Right ventricle myocardium superior (tissue), 1 donor: ENCODE data around the gene TPRX2. TPM values are rescaled to one million over a fixed set of nuclear protein-coding genes. Genes with fewer than 3 reads are reported as not detected.
"Not testable (repeated sequence)": the region's sequence is repeated elsewhere in the genome, so short reads cannot be mapped to it uniquely, and the experiment has no call there.

Experiments used
- ATAC-seq: fragments of 200-7000 bp; cut with Tn5 transposase; one replicate; pipeline ENCODE4 v1.9.1; 2020; ENCODE audit warnings: mild to moderate bottlenecking; ENCODE audit not compliant: poor library complexity
- DNase-seq: peaks from one replicate; pipeline ENCODE4 v3.0.0-alpha.2; 2020
- intact Hi-C: fragments of 100-400 bp; cut with DNase I; formaldehyde crosslinking; loops from one replicate; pipeline ENCODE4 v1.11.2; 2022
- long read RNA-seq: library from polyadenylated mRNA; unstranded; transcript quantifications from one replicate; pipeline ENCODE4 v2.0.0, GENCODE V29; 2021
- total RNA-seq: library from RNA; stranded (reverse); fragmentation: NEBNext Ultra II Directional; extraction: Animal tissue kit (Norgen Biotek cat#: 25700); gene quantifications from one replicate; pipeline ENCODE4 v1.2.1, GENCODE V29; 2021
- donor health status: DM: no; HTN: yes; CAD: no; lungs with severe emphysema.

Gene TPRX2, protein sequence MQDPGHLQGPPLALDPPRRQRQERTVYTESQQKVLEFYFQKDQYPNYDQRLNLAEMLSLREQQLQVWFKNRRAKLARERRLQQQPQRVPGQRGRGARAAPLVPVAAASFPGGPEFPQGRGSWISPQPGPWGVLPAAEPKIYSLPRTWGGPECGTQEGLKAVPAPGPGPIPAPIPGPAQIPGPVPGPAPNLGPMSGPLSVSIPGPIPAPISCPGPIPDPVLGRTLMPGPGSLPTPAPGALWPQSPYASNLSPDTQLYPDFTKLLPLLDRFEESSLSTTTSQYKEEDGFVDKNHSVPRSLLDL
- total RNA-seq: not detected
- long read RNA-seq: 0 reads

- ATAC-seq, DNase-seq, intact Hi-C loops: not testable (repeated sequence)
Observed at GRCh38 chr19:47858646-47859285, at the start of gene TPRX2. Gene TPRX2 (plus strand): TSS chr19:47859235. CDS start chr19:47859247, 12 bp downstream.

GRCh38 chr19:47813304-47813994 lies 45.6 kb upstream of the TPRX2 start:
- DNase-seq (peak; percentile 82), ATAC-seq (peak; percentile 72)
- intact Hi-C loops: no loop called here

DNA sequence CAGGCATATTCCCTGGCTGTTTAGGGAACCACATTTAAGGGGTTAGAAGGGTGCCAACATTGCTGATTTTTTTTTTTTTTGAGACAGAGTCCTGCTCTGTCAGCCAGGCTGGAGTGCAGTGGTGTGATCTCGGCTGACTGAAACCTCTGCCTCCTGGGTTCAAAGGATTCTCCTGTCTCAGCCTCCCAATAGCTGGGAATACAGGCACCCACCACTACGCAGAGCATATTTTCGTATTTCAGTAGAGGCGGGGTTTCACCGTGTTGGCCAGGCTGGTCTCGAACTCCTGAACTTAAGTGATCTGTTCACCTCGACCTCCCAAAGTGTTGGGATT lies 45.1 kb upstream of the TPRX2 start:
- intact Hi-C loops: no loop called here
- no peak for ATAC-seq

DNA sequence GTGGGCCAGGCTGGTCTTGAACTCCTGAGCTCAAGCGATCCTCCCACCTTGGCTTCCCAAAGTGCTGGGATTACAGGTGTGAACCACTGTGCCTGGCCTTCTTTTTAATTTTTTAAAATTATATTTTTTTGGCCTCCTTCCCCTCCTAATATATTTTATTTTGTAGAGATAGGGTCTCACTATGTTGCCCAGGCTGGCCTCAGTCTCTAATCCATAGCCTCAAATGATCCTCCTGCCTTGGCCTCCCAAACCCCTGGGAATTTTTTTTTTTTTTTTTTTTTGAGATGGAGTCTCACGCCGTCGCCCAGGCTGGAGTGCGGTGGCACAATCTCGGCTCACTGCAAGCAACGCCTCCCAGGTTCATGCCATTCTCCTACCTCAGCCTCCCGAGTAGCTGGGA lies 42.8 kb upstream of the TPRX2 start:
- intact Hi-C loops, ATAC-seq, DNase-seq: not testable (repeated sequence)

More for the DNA sequence above, 45.1 kb upstream of the TPRX2 start:
- no peak for DNase-seq

DNA sequence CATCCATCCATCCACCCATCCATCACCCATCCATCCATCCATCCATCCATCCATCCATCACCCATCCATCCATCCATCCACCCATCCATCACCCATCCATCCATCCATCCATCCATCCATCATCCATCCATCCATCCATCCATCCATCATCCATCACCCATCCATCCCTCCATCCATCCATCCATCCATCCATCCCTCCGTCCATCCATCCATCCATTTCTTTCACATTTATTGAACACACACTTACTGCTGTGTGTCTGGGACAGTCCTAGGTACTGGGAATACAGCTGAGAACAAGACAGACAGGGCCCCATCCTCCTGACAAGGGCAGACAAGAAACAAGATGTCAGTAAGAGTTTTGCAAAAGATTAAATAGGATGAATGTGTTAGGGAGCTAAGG lies 40.8 kb upstream of the TPRX2 start:
- ATAC-seq, intact Hi-C loops: not testable (repeated sequence)

DNA sequence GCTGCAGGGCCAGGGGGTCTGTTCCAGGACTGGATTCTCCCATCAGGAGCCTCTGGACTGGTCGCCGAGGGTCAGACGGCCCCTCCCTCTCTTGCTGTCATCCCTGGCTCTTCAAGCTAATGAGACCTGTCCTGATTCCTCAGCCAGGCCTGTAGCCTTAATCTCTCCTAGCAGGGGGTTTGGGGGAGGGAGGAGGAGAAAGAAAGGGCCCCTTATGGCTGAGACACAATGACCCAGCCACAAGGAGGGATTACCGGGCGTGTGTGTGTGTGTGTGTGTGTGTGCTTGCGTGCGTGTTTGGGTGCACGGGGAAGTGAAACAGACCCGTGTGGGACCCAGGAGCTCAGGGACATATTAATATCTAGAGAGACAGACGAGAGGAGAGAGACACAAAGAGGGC lies 39.2 kb upstream of the TPRX2 start:
- intact Hi-C loops: no loop called here
- DNase-seq: no peak
- no peak for ATAC-seq

More for the DNA sequence above, 40.8 kb upstream of the TPRX2 start:
- DNase-seq: not testable (repeated sequence)

- no peak for DNase-seq
- intact Hi-C loops: no loop called here
- ATAC-seq: no peak
Observed at GRCh38 chr19:47820410-47820809, 38.6 kb upstream of the TPRX2 start.

DNA sequence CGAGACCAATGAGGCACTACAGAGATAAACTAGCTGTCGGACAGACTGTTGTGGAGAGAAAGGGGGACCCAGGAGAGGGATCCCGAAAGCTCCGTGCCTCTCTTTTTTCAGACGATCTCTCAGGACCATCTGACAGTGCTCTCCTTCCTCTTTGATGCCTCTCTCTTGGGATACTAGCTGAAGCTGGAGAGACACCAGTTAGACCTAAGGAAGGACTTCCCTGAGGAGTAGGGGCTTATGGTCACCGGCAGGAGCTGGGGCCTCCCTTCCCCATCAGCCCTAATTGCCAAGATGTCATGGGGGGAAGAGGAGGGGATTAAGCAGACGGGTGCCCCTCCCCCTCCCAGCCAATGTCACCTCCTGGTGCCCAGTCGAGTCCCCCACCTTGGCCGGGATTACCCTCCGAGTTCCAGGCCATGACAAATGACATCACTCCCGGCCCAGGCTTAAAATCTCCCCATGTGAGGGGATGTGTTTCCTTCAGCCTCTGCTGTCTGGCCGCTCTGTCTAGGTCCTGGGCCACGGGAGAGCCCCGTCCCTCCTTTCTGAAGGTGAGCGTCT lies 37.5 kb upstream of the TPRX2 start, which contains the start of gene CRX:
Gene CRX (plus strand): TSS at position 478 of the 561 bp plus-strand sequence. CDS start 12,507 bp downstream, outside the sequence.
- no peak for DNase-seq
- intact Hi-C loops: no loop called here
- ATAC-seq: no peak

- ATAC-seq (no peak), DNase-seq (no peak)
- intact Hi-C loops: no loop called here
Observed at GRCh38 chr19:47824396-47824795, 34.6 kb upstream of the TPRX2 start.

DNA sequence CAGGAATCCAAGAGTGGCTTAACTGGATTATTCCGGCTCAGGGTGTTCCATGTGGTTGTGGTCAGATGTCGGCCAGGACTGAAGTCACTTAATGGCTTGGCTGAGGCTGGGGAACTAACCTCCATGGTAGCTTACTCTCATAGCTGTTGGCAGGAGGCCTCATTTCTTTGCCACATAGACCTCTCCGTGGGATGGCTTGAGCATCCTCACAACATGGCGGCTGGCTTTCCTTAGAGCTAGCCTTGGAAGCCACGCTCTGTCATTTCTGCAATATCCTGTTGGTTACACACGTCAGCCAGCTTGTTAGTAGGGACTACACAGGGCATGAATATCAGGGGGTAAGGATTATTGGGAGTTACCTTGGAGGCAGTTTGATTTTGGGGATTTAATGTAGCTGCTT lies 32.2 kb upstream of the TPRX2 start:
- intact Hi-C loops: no loop called here
- DNase-seq (no peak), ATAC-seq (no peak)

DNA sequence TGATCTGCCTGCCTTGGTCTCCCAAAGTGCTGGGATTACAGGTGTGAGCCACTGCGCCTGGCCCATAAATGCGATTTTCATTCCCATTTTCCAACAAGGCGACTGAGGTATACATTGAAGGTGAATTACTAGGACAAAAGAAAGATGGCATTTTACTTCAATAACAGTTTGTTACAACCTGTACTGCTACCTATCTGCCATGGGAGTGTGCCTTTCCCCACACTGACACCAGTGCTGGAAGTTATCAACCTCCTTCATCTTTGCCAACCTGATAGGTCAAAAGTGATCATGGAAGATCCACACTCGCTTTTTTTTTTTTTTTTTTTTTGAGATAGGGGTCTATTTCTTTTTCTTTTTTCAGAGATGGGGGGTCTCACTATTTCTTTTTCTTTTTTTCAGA lies 26.3 kb upstream of the TPRX2 start:
- DNase-seq: no peak
- intact Hi-C loops: no loop called here
- ATAC-seq: no peak

GRCh38 chr19:47836038-47836437 lies 23.0 kb upstream of the TPRX2 start:
- DNase-seq (no peak), ATAC-seq (no peak)
- intact Hi-C loops: no loop called here

GRCh38 chr19:47839411-47839810 lies 19.6 kb upstream of the TPRX2 start:
- DNase-seq (no peak), ATAC-seq (no peak)
- intact Hi-C loops: no loop called here

GRCh38 chr19:47839913-47840312 lies 19.1 kb upstream of the TPRX2 start:
- intact Hi-C loops: no loop called here
- DNase-seq (no peak), ATAC-seq (no peak)

DNA sequence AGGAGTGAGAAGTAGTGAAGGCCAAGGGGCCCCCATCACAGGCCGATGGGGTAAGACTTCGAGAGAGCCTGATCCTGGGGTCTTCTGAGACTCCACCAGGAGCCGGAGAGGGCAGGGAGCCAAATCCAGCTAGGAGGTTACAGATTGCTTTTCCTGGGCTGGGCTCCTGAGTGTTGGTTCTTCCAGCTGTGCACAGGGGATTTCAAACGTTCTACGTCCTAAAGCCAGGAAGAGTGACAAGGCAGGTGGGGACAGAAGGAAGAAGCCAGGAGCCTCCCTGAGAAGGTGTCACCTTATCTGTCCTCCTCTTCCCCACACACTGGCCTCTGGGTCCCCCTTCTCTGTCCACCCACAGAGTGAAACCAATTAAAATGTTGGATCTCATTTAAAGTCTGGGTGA lies 16.1 kb upstream of the TPRX2 start:
- no peak for ATAC-seq
- intact Hi-C loops: no loop called here
- no peak for DNase-seq

DNA sequence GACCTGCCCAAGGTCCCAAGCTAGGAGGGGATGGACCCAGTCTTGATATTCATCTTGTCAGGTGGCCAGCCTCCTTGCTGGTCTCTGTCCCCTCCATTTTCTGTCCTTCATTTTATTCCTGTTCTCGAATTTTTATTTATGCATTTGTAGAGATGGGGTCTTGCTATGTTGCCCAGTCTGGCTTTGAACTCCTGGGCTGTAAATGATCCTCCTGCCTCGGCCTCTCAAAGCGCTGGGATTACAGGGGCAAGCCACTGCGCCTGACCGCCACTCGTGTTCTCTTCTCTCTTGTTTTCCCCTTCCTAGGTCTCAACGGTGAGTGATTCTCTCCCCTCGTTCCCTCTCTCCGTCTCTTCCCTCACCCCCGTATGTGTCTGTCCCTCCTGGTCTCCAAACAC lies 10.6 kb upstream of the TPRX2 start:
- DNase-seq: no peak
- intact Hi-C loops: no loop called here
- ATAC-seq: no peak

DNA sequence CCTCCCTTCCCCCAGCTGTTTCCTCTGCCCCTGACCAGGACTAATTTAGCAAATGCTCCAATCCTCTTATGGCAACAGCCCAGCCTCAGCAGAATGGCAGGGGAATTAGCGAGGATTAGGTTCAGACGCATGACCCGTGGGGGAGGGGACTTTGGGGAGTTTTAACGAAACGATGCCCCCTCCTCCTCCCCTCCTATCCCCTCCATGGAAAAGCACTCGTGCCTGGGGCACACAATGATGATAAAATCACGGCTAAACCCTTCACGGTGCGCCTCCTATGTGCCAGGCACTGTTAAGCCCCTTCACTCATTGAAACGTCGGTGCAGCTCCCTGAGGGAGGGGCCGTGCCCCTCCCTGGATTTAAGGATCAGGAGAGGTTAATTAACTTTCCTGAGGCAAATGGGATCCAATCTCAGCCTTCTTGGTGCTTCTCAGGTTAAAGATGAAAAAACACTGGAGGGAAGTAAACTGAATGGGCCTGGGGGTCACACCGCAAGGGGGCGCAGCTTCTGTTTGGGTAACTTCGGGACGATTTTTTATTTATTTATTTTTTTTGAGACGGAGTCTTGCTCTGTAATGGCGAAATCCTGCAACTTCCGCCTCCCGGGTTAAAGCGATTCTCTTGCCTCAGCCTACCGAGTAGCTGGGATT lies 10.1 kb upstream of the TPRX2 start:
- no peak for DNase-seq
- ATAC-seq: no peak
- intact Hi-C loops: no loop called here

DNA sequence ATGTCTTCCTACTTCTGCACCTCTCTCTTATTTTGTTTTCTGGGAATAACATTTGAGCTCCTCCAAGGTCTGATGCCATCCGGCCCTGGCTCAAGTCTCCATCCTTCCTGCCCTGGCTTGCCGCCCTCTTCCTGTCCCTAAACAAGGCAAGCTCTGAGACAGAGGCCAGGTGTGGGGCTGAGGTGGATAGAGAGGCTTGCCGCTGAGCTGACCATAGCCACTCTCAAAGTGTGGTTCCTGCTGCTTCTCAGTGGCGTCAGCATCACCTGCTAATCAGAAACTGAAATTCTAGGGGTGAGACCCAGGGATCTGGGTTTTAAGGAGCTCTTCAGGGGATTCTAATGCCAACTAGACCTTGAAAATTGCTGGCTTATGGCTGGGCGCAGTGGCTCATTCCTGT lies 6.0 kb upstream of the TPRX2 start:
- intact Hi-C loops: no loop called here
- DNase-seq (no peak), ATAC-seq (no peak)

GRCh38 chr19:47854459-47854858 lies 4.6 kb upstream of the TPRX2 start:
- intact Hi-C loops: no loop called here
- DNase-seq (no peak), ATAC-seq (no peak)
